TTC549 (cell line): ENCODE results near the gene FAM89B.
A peak's percentile ranks its signal among the peaks of the same experiment; 100 is the strongest.
"Not testable (repeated sequence)": the region's sequence is repeated elsewhere in the genome, so short reads cannot be mapped to it uniquely, and the experiment has no call there.

Source experiments
- FAIRE-seq: peaks from 2 replicates; lab custom pipeline; 2012; peaks lifted over from hg19 to GRCh38; lab: Jason Lieb, UNC

The FAM89B gene

DNA sequence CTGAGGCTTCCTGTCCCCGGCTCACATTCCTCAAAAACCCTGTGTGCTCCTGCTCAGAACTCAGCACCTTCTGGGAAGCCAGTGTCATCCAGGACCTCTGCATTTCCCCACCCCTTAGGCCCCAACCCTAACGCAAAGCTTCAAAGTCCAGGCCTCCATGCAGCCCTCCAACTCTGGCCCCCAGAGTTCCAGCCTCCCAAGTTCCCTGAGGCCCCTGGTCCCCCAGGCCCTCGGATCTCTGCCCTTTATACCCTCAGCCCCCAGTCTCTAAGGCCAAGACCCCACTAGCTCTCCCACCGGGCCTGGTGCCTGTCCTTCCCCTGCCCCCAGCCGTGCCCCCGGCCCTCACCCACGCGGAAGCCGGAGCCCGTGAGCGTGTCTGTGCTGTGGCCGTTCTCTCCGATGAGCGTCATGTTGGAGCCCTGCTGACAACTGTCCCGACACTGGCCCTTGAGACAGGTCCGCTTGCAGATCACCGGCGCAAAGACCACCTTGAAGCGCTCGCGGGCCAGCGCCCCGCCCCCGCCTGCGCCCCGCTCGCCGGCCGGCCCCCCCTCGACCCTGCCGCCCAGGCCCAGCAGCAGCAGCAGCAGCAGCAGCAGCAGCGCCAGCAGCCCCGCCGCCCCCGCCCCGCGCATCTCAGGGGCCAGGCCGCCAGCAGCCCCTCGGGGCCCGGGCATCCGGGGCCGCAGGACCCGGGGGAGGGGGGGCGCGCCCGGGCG, 14.9 kb upstream of the FAM89B start:
- FAIRE-seq, result no peak

DNA sequence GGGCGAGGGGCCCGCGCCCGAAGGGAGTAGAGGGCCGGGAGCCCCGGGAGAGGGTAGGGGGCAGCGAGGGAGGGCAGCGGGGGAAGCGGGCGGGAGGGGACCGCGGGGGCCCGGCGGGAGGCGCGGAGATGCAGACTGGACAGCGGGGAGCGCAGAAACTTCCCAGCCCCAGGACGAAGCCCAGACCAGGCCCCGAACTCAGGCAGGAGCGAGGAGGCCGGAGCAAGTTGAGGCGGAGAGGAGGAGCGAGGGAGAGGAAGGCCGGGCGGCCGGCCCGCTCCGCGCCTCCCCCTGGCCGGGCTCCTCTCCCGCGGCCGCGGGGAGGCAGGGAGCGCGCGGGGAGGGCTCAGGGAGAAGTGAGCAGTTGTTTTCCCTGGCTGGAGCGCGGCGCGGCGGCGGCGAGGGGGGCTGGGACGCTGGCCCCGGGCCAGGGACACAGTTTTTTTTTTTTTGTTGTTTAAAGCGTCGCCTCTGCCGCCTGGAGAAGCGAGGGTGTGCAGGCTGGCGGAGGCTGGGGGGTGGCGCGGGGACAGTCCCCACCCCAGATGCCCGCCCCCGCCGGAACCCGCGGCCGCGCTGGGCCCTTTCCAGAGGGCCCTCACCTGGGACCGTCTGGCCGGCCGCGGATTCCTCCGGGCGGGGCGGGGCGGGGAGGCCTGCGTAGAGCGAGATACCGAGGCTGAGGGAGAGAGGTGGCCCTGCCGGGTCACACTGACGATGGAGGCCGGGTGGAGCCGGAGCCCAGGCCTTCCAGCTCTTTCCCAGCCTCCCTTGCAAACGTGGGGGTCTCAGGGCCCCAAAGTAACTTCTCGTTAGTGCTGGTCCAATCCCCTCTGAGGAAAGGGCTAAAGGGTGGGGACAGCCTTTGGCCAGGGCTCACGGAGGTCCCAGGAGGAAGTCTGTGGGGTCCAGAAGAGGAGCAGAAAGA, 14.1 kb upstream of the FAM89B start, which contains the start of gene LTBP3:
LTBP3 (minus strand) TSS at position 358 of the 928 bp plus-strand sequence. CDS start 400 bp downstream, outside the sequence.
- FAIRE-seq, result no peak

DNA sequence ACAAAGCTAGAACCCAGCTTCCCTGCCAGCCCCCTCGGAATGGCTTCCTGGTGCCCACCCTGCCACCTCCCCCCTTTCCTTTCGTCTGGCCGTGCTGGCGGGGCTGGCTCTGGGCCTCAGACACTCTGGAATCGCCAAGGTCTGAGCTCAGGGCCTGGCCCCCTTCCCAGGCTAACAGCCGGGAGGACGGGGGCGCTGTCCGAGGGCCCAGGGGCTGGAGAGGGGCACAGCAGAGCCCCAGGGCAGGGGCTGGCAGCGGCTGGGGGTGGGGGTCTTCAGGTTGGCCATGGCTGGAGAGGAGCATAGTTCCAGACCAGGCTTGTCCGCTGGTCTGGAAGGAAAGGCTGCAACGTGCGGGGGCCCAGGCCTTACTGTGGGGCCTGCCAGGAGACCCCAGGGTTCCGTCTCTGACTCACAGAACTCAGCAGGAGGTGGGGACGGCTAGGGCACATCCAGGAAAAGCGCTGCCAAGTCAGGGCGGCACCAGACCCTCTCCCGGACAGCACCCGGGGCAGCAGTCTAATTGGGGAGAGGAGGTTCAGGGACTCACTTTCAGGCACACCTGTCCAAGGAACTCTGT, 13.3 kb upstream of the FAM89B start:
- no peak for FAIRE-seq

DNA sequence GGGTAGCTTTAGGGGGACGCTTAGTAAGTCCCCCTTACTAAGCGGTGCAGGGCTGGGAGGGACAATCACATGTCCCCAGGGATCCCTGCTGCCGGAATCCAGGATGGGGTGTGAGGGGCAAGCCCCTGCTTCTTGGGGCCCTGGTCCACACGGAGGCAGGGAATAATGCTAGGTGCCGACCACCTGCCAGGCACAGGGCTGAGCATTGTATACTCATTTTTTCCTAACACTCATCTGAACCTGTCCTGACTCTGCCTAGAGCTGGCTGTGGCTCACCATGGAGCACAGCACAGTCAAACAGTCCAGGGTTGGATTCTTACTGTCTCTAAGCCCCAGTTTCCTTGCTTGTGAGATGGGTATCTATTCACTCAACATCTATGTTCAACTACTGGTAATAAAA, 12.8 kb upstream of the FAM89B start:
- no peak for FAIRE-seq

DNA sequence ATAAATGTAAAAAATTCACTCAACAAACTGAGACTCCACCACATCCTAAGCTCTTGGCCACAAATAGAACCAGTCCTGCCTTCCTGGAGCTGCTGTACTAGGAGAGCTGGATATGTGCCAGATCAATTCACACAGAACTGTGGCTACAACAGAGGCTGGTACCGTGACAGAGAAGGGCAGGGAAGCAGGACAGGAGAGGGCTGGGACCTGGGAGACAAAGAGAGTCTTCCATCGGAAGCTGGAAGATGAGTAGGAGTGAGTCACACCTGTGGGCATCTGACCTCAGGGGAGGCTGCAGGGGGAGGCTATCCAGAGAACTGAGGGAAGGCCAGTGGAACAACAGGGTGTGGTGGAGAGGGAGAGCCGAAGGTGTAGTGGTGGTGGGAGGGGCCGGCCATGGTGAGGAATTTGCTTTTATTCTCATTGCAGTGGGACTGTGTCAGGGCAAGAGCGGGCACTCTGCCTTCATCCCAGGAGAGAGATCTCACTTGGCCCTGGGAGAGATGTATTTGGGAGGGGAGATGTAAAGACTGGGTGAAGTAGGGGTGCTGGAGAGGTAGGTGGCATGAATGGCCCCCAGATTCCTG, 12.3 kb upstream of the FAM89B start:
- no peak for FAIRE-seq

DNA sequence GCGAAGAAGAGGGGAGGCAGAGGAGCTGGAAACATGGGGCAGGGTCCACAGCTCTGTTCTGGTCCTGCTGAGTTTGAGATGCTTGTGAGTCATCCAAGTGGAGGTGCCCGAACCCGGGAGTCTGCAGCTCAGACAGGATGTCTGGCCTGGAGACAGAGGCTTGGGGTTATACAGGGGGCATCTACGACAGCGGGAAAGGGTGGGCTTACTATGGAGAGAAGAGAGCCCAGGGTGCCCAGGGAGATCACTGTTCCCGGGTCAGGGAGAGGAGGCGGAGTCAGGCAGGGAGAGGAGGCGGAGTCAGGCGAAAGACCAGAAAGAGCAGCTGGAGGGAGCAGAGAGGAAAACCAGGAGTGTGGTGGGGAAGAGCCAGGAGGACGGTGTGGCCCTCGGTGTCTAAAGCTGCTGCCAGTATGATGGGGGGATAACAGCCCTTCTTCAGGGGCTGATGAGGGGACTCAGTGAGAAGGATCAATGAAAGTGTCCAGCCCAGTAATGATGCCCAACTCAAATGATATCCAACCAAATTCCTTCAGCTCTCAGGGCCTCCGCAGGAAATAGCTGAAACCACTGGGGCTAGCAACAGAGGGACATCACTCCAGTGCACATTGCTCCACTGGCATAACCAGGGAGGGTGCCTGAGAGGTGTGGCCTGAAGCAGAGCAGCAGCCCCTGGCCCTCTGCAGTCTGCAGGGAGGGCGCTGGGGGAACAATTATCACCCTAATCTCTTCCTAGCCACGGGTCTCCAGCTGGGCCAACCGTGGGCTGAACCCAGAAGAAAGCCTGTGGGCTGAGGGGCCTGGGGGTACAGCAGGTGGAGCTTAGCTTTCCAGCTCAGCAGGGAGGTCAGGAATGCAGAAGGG, 11.6 kb upstream of the FAM89B start:
- FAIRE-seq, result no peak

DNA sequence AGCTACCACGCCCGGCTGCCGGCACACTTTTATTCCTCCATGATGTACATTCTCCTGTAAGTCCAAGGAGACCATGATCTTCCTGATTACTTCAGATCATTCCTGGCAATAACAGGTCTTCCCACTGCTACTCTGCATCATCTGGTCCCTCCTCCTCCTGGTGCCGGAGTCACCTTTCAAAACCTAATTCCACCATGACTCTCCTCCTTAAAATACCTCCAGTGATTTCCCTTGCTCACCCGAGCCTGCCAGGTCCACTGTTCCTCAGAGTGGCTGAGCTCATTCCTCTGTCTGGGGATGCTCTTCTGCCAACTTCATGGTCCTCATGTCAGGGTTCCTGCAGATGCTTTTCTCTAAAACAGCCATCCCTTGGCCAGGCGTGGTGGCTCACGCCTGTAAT, 10.3 kb upstream of the FAM89B start:
- FAIRE-seq, result no peak

DNA sequence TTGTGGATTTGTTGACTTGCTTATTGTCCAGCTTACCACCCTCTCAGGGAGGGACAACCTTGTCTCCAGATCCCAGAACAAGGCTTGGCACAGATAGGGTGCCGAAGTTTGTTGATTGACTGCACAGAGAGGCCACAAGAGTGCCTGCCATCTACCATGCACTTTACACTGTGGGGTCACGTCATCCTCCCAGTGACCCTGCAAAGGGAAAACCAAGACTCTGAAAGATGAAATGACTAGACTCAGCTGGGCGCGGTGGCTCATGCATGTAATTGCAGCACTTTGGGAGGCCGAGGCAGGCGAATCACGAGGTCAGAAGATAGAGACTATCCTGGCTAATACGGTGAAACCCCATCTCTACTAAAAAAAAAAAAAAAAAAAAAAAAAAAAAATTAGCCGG, 9.6 kb upstream of the FAM89B start:
- no peak for FAIRE-seq

DNA sequence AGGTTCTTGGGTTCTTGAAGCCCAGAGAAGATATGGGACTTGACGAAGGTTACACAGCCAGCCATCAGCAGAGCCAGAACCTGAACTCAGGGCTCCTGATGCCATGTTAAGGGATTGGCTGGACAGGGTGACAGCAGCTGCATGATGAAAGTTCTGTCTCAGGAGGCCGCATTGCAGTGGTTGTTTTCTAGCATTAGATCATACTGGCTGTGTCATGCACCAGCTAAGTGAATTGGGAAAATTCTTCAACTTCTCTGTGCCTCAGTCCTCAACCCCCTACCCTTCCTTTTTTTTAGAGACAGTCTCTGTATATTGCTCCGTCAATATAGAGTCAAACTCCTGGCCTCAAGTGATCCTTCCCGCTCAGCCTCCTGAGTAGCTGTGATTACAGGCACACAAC, 8.7 kb upstream of the FAM89B start:
- FAIRE-seq, result no peak

DNA sequence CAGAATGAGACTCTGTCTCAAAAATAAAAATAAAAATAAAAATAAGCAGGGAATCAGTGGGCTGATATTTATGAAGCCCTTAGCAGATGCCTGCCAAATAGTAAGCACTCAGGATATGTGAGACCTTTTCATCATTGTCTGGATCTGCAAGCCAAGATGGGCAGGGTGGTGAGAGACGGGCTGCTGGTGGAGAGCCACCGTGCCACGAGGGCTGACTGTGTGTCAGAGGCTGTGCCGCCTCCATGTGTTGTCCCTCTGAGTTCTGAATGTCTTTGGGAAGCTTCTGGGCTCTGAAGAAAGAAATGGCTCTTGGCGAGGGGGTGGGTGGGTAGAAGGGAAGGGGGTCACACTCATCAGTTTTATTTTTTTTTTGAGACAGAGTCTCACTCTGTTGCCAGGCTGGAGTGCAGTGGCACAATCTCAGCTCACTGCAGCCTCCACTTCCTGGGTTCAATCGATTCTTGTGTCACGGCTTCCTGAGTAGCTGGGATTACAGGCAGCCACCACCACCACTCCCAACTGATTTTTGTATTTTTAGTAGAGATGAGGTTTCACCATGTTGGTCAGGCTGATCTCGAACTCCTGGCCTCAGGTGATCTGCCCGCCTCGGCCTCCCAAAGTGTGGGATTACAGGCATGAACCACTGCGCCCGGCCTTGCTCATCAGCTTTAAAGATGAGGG, 7.3 kb upstream of the FAM89B start:
- FAIRE-seq, result not testable (repeated sequence)

DNA sequence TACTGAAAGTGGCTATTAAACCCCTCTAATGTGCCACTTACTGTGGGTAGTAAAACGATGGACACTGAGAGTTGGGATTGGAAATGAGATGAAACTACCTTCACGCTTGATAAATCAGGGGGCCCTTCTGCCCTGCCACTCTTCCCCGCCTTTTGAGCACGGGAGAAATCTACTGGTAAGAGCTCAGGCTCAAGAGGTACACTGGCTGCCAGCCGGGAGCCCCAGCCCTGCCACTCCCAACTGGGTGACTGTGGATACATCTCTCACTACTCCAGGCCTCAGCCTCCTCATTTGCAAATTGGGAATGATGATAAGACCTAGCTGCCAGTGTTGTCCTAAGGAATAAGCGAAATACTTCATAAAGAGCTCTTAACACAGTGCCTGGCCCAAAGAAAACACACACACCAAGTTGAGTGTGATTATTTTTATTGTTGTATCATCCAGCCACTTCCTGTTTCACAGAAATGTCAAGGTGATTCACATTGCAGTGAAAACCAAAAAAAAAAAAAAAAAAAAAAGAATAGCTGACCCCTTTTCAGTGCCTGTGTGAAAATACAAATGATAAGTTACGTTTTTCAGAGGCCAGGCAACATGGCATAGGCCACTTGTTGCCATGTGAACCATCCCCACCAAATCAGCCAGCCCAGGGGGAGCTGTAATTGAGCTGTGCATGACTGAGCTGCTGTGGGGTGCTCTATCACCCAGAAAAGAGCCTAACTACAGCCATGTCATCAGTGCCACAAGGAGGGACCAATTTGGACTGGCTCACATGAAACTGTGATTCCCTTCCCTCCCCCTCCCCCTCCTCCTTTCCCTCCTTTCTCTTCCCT, 6.5 kb upstream of the FAM89B start:
- FAIRE-seq, result no peak

DNA sequence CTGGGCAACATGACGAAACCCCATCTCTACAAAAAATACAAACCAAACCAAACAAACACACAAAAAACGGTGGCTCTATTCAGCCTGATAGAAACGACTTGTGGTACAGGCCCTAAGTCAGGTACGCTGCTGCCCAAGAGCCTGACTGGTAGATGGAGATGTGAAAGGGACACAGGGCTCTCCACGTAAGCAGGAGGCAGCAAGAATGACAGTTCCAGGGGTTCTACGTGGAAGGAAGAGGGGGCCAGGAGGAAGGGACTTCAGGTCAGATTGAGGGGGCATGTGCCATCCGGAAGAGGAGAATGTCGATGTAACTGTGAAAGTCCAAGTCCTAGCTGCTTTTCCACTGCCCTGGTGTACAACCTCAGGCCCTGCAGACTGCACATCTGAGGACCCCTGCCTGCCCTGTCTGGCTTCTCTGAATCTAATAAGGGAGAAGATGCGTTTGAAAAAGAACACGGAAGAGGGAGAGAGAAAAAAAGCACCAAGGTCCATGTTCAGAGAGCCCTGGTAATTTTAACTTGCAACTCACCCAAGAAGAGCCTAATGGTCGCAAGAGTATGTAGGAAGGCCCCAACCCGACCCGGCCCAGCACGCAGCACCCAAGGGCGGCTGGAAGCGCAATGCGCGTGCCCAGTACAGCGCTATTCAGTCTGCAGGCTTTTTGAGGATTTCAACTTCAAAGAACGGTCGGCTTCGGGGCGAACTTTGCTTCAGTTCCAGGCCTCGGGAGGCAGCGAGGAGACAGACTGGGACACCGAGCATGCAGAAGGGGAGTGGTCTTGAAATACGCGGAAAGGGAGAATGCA, 3.0 kb upstream of the FAM89B start:
- no peak for FAIRE-seq

DNA sequence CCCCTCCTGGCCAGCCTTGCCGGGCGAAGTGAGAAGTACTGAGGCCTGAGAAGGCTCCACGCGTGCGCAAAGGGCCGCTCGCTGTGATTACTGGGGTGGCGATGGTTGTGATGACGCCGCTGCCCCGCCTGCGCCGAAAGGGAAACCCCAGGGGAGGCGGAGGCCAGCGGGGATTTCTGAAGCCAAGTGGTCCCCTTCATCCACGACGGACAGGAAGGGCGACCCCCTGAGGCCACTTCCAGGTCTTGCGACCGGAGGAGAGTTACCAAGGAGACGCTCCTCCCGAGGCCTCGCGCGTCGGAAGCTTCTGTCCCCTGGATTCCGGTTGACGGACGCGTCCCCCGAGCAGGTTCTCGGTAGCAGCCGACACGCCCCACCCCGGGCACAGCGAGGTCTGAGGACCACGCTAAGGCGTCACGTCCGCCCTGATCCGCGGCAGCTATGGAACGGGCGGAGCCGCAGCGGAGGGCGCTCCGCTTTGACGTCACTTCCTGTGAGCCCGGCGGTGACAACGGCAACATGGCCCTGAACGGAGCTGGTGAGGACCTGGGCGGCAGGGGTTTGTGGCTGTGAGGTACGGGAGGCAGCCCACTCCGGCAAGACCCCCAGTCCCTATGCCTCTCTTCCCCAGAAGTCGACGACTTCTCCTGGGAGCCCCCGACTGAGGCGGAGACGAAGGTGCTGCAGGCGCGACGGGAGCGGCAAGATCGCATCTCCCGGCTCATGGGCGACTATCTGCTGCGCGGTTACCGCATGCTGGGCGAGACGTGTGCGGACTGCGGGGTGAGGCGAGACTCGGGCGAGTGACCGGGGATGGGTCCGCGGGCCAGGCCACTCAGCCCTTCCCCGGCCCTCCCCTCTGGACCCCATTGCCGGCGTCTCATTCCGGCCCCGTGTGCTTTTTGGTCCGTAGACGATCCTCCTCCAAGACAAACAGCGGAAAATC, 2.1 kb upstream of the FAM89B start, which contains the start of gene ZNRD2:
ZNRD2 (plus strand) TSS at position 505 of the 946 bp plus-strand sequence; CDS start at position 520, 15 bp downstream.
- FAIRE-seq, result peak; percentile 67

DNA sequence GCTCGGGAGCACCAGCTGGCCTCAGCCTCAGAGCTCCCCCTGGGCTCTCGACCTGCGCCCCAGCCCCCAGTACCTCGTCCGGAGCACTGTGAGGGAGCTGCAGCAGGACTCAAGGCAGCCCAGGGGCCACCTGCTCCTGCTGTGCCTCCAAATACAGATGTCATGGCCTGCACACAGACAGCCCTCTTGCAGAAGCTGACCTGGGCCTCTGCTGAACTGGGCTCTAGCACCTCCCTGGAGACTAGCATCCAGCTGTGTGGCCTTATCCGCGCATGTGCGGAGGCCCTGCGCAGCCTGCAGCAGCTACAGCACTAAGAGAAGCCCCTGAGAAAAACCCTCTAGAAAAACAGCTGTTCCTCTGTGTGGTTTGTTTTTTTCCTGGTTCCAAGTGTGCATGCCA, 918 bp upstream of the FAM89B start:
- no peak for FAIRE-seq

DNA sequence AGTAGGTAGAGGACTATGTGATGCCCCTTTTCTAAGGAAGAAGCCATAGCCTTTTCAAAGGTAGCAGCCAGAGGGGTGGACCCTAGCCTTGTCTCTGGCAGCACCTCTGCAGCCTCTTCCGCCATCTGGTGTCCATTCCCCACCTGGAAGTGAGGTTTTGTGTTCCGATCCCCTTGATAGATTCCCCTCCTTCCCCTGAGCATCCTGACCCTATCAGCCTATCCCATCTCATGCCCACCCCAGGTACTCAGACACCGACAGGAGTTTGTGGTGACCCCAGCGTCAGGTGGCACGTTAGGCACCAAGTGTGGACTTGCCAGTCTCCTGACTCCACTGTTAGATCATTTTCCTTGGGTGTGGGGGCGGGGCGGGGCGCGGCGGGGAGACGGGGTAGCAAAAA, 398 bp upstream of the FAM89B start:
- FAIRE-seq, result no peak

DNA sequence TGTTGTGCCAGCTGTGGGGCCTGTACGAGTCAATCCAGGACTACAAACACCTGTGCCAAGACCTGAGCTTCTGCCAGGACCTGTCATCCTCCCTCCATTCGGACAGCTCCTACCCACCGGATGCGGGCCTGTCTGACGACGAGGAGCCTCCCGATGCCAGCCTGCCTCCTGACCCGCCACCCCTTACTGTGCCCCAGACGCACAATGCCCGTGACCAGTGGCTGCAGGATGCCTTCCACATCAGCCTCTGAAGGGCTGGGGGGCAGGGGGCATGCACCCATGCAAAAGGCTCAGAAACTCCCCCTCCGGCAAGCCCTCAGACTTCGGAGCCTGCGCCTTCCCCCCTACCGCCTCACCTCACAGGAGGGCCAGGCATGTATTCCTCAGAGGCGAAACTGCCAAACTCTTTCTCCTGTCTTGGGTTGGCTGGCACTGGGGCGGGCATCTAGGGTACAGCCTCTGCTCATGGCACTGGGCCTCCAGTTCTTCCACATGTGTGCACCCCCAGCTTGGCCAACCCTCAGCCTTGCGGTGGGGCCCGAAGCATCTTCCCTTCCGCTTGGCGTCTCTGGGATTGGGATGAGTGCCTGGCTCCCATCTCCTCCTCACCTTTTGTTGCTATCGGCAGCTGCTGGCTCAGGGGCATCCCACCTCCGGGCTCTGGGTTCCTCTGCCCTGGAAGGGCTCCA, 1.2 kb downstream of the FAM89B start:
- no peak for FAIRE-seq

DNA sequence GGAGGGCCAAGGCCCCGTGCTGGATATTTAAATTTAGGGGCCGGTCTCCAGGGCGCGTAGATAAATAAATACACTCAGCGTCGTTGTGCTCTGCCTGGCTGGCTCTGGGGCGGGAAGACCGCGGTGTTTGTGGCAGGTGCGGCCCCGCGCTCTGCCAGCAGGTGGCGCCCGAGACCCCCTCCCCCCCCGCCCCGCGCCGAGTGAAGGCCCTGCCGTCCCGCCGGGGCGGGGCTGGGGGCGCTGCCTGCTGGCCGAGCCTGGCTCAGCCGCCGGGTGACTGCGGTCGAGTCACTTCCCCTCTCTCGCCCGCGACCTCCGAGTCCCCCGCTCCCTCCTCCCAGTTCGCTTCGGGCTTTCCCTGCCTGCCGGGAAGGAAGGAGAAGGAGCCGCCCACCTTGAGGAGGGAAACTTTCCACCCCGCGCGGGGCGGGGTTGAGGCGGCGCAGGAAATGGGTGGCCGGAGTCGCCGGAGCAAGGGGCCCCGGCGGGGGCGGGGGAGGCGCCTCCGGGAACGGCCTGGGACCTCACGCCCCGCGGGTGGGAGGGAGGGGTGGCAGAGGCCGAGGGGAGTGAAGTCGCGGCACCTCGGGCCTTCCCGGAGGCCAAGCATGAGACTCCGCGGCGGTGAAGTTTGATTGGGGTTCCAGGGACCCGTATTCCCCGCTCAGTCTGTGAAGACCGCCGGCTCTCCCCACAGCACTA, 1.9 kb downstream of the FAM89B start:
- FAIRE-seq, result no peak
